ENCODE measurements around the gene CORO1C.

- TF ChIP-seq, protein P1, sequence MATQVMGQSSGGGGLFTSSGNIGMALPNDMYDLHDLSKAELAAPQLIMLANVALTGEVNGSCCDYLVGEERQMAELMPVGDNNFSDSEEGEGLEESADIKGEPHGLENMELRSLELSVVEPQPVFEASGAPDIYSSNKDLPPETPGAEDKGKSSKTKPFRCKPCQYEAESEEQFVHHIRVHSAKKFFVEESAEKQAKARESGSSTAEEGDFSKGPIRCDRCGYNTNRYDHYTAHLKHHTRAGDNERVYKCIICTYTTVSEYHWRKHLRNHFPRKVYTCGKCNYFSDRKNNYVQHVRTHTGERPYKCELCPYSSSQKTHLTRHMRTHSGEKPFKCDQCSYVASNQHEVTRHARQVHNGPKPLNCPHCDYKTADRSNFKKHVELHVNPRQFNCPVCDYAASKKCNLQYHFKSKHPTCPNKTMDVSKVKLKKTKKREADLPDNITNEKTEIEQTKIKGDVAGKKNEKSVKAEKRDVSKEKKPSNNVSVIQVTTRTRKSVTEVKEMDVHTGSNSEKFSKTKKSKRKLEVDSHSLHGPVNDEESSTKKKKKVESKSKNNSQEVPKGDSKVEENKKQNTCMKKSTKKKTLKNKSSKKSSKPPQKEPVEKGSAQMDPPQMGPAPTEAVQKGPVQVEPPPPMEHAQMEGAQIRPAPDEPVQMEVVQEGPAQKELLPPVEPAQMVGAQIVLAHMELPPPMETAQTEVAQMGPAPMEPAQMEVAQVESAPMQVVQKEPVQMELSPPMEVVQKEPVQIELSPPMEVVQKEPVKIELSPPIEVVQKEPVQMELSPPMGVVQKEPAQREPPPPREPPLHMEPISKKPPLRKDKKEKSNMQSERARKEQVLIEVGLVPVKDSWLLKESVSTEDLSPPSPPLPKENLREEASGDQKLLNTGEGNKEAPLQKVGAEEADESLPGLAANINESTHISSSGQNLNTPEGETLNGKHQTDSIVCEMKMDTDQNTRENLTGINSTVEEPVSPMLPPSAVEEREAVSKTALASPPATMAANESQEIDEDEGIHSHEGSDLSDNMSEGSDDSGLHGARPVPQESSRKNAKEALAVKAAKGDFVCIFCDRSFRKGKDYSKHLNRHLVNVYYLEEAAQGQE (IDR thresholded peaks at IDR 0.05; ENCODE audit: borderline replicate concordance): no peak
- TF ChIP-seq CTCF (IDR thresholded peaks at IDR 0.05; ENCODE audit: poor library complexity, severe bottlenecking) (no peak), MXI1 (conservative IDR thresholded peaks at IDR 0.05; ENCODE audit: poor library complexity, severe bottlenecking) (no peak), RAD21 (conservative IDR thresholded peaks at IDR 0.05) (no peak), EP300 (conservative IDR thresholded peaks at IDR 0.05; ENCODE audit: poor library complexity, severe bottlenecking) (no peak), EZH2 (IDR thresholded peaks at IDR 0.05; ENCODE audit: borderline replicate concordance, insufficient read depth, low read length, poor library complexity, severe bottlenecking) (no peak), POLR2AphosphoS5 (IDR thresholded peaks at IDR 0.05) (no peak), SMC3 (conservative IDR thresholded peaks at IDR 0.05; ENCODE audit: poor library complexity) (no peak)
These were observed 38.1 kb downstream of the CORO1C start for GRCh38 chr12:108693186-108693730.
